ENCODE results near the gene C5AR1.
A peak's percentile ranks its signal among the peaks of the same experiment; 100 is the strongest.
"Not testable (repeated sequence)": the region's sequence is repeated elsewhere in the genome, so short reads cannot be mapped to it uniquely, and the experiment has no call there.

Gene C5AR1

DNA sequence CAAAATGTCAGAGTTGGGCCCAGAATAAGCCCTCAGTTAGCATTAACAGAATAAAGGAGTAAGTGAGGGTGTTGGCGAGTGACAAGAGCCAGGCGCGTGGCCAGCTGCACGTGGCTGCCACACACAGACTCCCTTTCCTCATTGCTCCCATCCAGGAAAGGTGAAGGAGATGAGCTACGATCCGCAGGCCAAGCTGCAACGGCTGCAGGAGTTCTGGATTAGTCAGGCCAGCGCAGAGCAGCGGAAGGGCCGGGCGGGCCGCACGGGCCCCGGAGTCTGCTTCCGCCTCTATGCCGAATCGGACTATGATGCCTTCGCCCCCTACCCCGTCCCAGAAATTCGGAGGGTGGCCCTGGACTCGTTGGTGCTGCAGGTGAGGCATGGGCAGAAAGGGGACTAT lies 52.7 kb downstream of the C5AR1 start:
- H3K27me3 ChIP-seq (ENCODE audit: insufficient read depth, low read length): no peaks in the 10 kb centered on the region
- H3K14ac ChIP-seq (ENCODE audit: low read length): no peak overlapping the region
- peaks cover 72 to 80% of the 10 kb centered on the region in 2 experiments for H3K36me3 ChIP-seq (ENCODE audit: control insufficient read depth in 1 of 2, insufficient read depth in 2 of 2, low read length in 2 of 2)
- H2AFZ ChIP-seq (ENCODE audit: insufficient read depth, low read length, poor library complexity): no peak overlapping the region
- no peak overlapping the region for H3K4ac ChIP-seq (ENCODE audit: low read depth, low read length)
- peaks cover 4% of the 10 kb centered on the region for H3K9me3 ChIP-seq (ENCODE audit: insufficient read depth, low read depth, low read length)
- H3K79me2 ChIP-seq (ENCODE audit: control insufficient read depth, insufficient read depth, low read length, poor library complexity): no peaks in the 10 kb centered on the region
- H2BK5ac ChIP-seq (ENCODE audit: low read depth, low read length, poor library complexity): no peak overlapping the region
- no peak overlapping the region for H3K23ac ChIP-seq (ENCODE audit: low read length)
- no peak overlapping the region for H2BK120ac ChIP-seq (ENCODE audit: insufficient read depth, low read length, poor library complexity)
- no peak for DNase-seq
- no peak overlapping the region for H3K18ac ChIP-seq (ENCODE audit: low read length)
- H3K4me1 ChIP-seq (ENCODE audit: control insufficient read depth in 1 of 2, insufficient read depth in 2 of 2, low read length in 2 of 2): peaks cover 0 to 2% of the 10 kb centered on the region in 2 experiments
- H3K4me2 ChIP-seq (ENCODE audit: low read length): no peak overlapping the region
- H3K79me1 ChIP-seq (ENCODE audit: low read length): no peaks in the 10 kb centered on the region
- H3K4me3 ChIP-seq (ENCODE audit: low read depth, low read length): no peak overlapping the region
- no peak overlapping the region for H4K12ac ChIP-seq (ENCODE audit: low read depth, low read length)
- no peak overlapping the region for H2BK12ac ChIP-seq (ENCODE audit: low read length)
- no peak overlapping the region for H2AK5ac ChIP-seq (ENCODE audit: low read length)
- no peak overlapping the region for H3K9ac ChIP-seq (ENCODE audit: low read length)
- no peak overlapping the region for H4K91ac ChIP-seq (ENCODE audit: low read depth, low read length)
- no peak overlapping the region for H3K27ac ChIP-seq (ENCODE audit: low read depth, low read length)
- no peak overlapping the region for H4K8ac ChIP-seq (ENCODE audit: low read depth, low read length)
- WGBS (ENCODE audit: extremely low coverage, insufficient coverage, insufficient read length): no CpG with 5 or more reads among the region's 21 CpGs

DNA sequence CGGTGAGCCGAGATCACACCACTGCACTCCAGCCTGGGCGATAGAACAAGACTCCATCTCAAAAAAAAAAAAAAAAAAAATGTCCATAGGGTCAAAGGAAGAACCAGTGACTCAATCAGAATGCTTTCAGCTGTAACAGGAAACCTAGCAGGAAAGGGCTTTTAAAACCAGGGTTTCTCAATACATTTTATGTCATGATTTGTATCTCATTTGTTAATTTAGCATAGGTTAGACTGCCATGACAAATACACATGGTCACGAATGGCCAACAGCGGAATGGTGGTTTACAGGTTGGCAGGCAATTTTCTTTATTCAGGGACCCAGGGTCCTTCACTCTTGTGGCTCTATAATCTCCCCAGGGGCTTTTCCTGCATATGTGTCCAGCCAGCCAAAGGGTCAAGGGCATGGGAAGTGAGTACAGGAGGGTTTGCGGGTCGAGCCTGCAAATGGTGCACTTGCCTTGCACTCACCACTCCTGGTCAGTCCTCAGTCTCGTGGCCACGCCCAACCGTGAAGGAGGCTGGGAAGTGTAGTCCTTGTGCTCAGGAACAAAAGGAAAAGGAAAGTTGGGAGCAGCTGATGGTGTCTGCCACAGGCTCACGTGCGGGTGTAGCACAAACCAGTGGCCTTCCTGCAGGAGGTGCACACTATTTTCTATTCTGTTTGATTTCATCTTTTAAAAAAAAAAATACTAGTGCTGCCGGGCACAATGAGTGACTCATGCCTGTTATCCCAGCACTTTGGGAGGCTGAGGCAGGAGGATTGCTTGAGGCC lies 54.3 kb downstream of the C5AR1 start:
- H2BK5ac ChIP-seq (ENCODE audit: low read depth, low read length, poor library complexity): no peak overlapping the region
- no peak overlapping the region for H3K4ac ChIP-seq (ENCODE audit: low read depth, low read length)
- H3K23ac ChIP-seq (ENCODE audit: low read length): no peak overlapping the region
- DNase-seq: peak in 1 of 2 donors; percentile 15
- no peak overlapping the region for H3K4me2 ChIP-seq (ENCODE audit: low read length)
- H3K18ac ChIP-seq (ENCODE audit: low read length): no peak overlapping the region
- H3K27me3 ChIP-seq (ENCODE audit: insufficient read depth, low read length): no peaks in the 10 kb centered on the region
- no peak overlapping the region for H4K8ac ChIP-seq (ENCODE audit: low read depth, low read length)
- no peaks in the 10 kb centered on the region for H3K79me2 ChIP-seq (ENCODE audit: control insufficient read depth, insufficient read depth, low read length, poor library complexity)
- H3K79me1 ChIP-seq (ENCODE audit: low read length): no peaks in the 10 kb centered on the region
- no peak overlapping the region for H2BK120ac ChIP-seq (ENCODE audit: insufficient read depth, low read length, poor library complexity)
- H2AK5ac ChIP-seq (ENCODE audit: low read length): no peak overlapping the region
- H3K14ac ChIP-seq (ENCODE audit: low read length): no peak overlapping the region
- no peak overlapping the region for H4K12ac ChIP-seq (ENCODE audit: low read depth, low read length)
- H3K9ac ChIP-seq (ENCODE audit: low read length): no peak overlapping the region
- no peak overlapping the region for H3K27ac ChIP-seq (ENCODE audit: low read depth, low read length)
- peaks cover 59 to 67% of the 10 kb centered on the region in 2 experiments for H3K36me3 ChIP-seq (ENCODE audit: control insufficient read depth in 1 of 2, insufficient read depth in 2 of 2, low read length in 2 of 2)
- no CpG with 5 or more reads among the region's 13 CpGs for WGBS (ENCODE audit: extremely low coverage, insufficient coverage, insufficient read length)
- H2AFZ ChIP-seq (ENCODE audit: insufficient read depth, low read length, poor library complexity): no peak overlapping the region
- no peak overlapping the region for H4K91ac ChIP-seq (ENCODE audit: low read depth, low read length)
- H2BK12ac ChIP-seq (ENCODE audit: low read length): no peak overlapping the region
- no peaks in the 10 kb centered on the region for H3K9me3 ChIP-seq (ENCODE audit: insufficient read depth, low read depth, low read length)
- H3K4me1 ChIP-seq (ENCODE audit: control insufficient read depth in 1 of 2, insufficient read depth in 2 of 2, low read length in 2 of 2): peaks cover 0 to 2% of the 10 kb centered on the region in 2 experiments
- no peak overlapping the region for H3K4me3 ChIP-seq (ENCODE audit: low read depth, low read length)

DNA sequence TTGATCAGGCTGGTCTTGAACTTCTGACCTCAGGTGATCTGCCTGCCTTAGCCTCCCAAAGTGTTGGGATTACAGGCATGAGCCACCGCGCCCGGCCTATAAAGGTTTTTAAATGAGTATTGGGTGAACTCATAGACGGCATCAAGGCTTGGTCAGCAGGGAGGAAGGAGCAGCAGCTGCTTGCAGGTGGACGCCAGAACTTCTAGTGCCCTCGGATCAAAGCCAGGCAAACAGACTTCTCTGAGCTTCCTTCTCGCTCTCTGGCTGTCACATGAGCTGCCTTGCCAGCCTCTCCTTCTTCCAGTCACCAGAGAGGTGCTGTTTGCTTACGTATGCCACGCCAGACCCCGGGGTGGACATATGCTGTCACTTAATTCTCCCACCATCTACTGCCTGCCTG lies 55.8 kb downstream of the C5AR1 start:
- not testable (repeated sequence) for DNase-seq; H4K8ac ChIP-seq (ENCODE audit: low read depth, low read length); H3K4me1 ChIP-seq (ENCODE audit: control insufficient read depth in 1 of 2, insufficient read depth in 2 of 2, low read length in 2 of 2); H2BK120ac ChIP-seq (ENCODE audit: insufficient read depth, low read length, poor library complexity); H4K12ac ChIP-seq (ENCODE audit: low read depth, low read length); H3K18ac ChIP-seq (ENCODE audit: low read length); H3K4me2 ChIP-seq (ENCODE audit: low read length); H3K23ac ChIP-seq (ENCODE audit: low read length); H2AK5ac ChIP-seq (ENCODE audit: low read length); H2BK12ac ChIP-seq (ENCODE audit: low read length); H3K9me3 ChIP-seq (ENCODE audit: insufficient read depth, low read depth, low read length); H3K27me3 ChIP-seq (ENCODE audit: insufficient read depth, low read length); H4K91ac ChIP-seq (ENCODE audit: low read depth, low read length); H3K79me2 ChIP-seq (ENCODE audit: control insufficient read depth, insufficient read depth, low read length, poor library complexity); H3K14ac ChIP-seq (ENCODE audit: low read length); H2AFZ ChIP-seq (ENCODE audit: insufficient read depth, low read length, poor library complexity); H3K4ac ChIP-seq (ENCODE audit: low read depth, low read length); H3K9ac ChIP-seq (ENCODE audit: low read length); H3K79me1 ChIP-seq (ENCODE audit: low read length); H3K4me3 ChIP-seq (ENCODE audit: low read depth, low read length); H3K27ac ChIP-seq (ENCODE audit: low read depth, low read length); H2BK5ac ChIP-seq (ENCODE audit: low read depth, low read length, poor library complexity)
- no CpG with 5 or more reads among the region's 10 CpGs for WGBS (ENCODE audit: extremely low coverage, insufficient coverage, insufficient read length)
- peaks cover 60 to 69% of the 10 kb centered on the region in 2 experiments for H3K36me3 ChIP-seq (ENCODE audit: control insufficient read depth in 1 of 2, insufficient read depth in 2 of 2, low read length in 2 of 2)

DNA sequence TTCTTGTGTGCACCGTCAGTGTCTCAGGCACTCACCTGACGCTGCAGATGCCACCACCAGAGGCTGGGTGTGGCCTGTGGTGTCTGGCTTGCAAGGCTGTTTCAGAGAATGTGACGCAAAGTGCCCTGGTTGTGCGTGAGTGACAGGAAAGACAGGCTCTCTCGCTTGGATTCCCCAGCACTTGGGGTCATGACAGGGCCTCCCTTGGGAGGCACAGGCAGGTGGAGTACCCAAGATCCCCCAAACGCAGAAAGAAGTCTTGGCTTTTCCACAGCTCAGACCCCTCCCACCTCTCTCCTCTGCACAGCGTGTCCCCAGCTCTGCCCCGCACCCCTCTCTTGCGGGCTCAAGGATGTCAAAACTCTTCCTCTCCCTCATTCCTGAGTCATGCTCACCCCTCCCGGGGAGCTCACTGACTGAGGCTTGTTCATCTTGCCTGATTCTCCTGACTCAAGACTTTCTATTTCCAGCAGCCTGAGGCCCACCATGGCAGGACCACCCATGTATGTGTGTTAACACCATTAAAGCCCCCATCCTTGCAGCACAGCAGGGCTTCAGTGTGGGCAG lies 60.5 kb downstream of the C5AR1 start:
- Histone ChIP-seq H2BK5ac (ENCODE audit: low read depth, low read length, poor library complexity) (no peak overlapping the region), H3K79me2 (ENCODE audit: control insufficient read depth, insufficient read depth, low read length, poor library complexity) (no peaks in the 10 kb centered on the region)
- WGBS (ENCODE audit: extremely low coverage, insufficient coverage, insufficient read length): no CpG with 5 or more reads among the region's 10 CpGs

More for the DNA sequence above, 60.5 kb downstream of the C5AR1 start:
- H4K12ac ChIP-seq (ENCODE audit: low read depth, low read length): no peak overlapping the region
- no peak overlapping the region for H2AFZ ChIP-seq (ENCODE audit: insufficient read depth, low read length, poor library complexity)
- H3K9ac ChIP-seq (ENCODE audit: low read length): no peak overlapping the region
- H2BK120ac ChIP-seq (ENCODE audit: insufficient read depth, low read length, poor library complexity): no peak overlapping the region
- peaks cover 4% of the 10 kb centered on the region for H3K9me3 ChIP-seq (ENCODE audit: insufficient read depth, low read depth, low read length)
- no peaks in the 10 kb centered on the region for H3K79me1 ChIP-seq (ENCODE audit: low read length)
- DNase-seq: peak in 1 of 2 donors; percentile 34
- no peak overlapping the region for H4K8ac ChIP-seq (ENCODE audit: low read depth, low read length)
- no peak overlapping the region for H4K91ac ChIP-seq (ENCODE audit: low read depth, low read length)
- no peak overlapping the region for H2AK5ac ChIP-seq (ENCODE audit: low read length)
- H3K14ac ChIP-seq (ENCODE audit: low read length): no peak overlapping the region
- H3K4me2 ChIP-seq (ENCODE audit: low read length): no peak overlapping the region
- no peaks in the 10 kb centered on the region for H3K4me1 ChIP-seq (ENCODE audit: control insufficient read depth in 1 of 2, insufficient read depth in 2 of 2, low read length in 2 of 2)
- no peak overlapping the region for H2BK12ac ChIP-seq (ENCODE audit: low read length)
- H3K4ac ChIP-seq (ENCODE audit: low read depth, low read length): no peak overlapping the region
- H3K36me3 ChIP-seq (ENCODE audit: control insufficient read depth in 1 of 2, insufficient read depth in 2 of 2, low read length in 2 of 2): peaks cover 66 to 71% of the 10 kb centered on the region in 2 experiments
- H3K27me3 ChIP-seq (ENCODE audit: insufficient read depth, low read length): no peaks in the 10 kb centered on the region
- no peak overlapping the region for H3K23ac ChIP-seq (ENCODE audit: low read length)
- no peak overlapping the region for H3K18ac ChIP-seq (ENCODE audit: low read length)
- no peak overlapping the region for H3K4me3 ChIP-seq (ENCODE audit: low read depth, low read length)
- H3K27ac ChIP-seq (ENCODE audit: low read depth, low read length): no peak overlapping the region
